Stimulated activated CD8-positive, alpha-beta memory T cell treated with anti-CD3 and anti-CD28 coated beads, Interleukin-15, amount 100 ng/mL, for 1 hour (primary cell): ENCODE data around the gene THAP10.

Source experiments
- DNase-seq: peaks from one replicate; pipeline ENCODE4 v3.0.0-alpha.2; 2020; ENCODE audit warnings: low read depth

THAP10 gene

DNA sequence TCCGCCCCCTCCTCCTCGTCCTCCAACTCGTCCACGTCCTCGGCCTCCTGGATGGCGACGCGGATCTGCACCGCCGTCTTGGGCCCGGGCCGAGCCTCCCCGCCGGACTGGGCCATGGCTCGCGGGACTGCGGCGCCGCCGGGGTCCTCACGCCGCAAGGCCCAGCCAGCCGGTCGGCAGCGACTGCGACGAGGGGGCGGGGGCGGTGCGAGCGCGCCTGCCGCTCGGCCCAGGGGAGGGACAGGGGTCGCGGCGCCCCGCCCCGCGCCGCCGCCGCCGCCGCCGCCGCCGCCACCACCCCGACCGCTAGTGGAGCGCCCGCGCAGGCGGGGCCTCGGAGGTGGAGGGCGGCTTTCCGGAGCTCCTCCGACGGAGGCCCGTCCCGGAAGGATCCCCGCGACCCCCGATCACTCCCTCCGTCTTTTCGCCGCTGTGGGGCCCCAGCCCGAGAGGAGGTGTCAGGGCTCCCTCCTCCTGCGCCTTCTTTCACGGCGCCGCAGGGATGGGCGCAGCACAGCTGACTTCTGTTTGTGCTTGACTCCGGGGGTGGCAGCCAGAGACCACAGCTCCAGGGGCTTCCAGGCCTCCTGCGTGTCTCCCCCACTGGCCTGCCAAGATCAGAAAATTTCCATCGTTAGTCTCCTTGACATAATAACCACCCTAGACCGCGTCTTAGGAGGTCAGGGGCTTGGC lies 38.1 kb downstream of the THAP10 start, which contains the start of gene LARP6:
Gene LARP6 (minus strand): TSS at position 185 of the 693 bp plus-strand sequence. CDS start 69 bp downstream, at position 116.
- no peak for DNase-seq

DNA sequence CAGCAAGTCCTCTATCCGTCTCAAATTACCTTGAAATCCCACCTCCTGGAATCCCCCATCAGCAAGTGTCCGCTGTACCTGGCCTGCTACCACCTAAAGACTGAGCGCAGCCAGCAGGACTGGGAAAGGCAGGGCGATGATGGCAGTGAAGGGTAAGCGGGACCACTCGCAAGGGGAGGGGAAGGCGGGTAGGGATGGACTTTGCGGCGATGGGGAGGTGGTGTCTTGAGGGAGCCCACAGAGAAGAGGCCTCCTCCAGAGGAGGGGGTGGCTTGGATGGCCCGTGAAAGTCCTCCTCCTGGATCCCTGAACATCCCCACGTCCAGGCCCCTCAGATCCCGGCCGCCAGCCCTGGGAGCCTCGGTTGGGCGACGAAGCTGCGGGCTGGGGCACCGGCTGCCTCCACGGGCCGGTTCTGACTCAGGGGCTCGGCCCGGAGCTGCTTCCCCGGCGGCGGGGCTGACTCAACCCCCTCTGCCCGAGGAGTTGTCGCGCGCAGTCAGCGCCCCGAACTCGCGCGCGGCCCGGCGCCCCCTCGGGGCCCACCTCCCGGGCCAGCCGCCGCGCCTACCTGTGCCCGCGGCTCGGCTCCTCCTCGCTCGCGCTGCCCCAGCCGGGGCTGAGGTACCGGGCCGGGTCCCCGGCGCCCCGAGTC lies 38.8 kb downstream of the THAP10 start:
- DNase-seq: no peak

DNA sequence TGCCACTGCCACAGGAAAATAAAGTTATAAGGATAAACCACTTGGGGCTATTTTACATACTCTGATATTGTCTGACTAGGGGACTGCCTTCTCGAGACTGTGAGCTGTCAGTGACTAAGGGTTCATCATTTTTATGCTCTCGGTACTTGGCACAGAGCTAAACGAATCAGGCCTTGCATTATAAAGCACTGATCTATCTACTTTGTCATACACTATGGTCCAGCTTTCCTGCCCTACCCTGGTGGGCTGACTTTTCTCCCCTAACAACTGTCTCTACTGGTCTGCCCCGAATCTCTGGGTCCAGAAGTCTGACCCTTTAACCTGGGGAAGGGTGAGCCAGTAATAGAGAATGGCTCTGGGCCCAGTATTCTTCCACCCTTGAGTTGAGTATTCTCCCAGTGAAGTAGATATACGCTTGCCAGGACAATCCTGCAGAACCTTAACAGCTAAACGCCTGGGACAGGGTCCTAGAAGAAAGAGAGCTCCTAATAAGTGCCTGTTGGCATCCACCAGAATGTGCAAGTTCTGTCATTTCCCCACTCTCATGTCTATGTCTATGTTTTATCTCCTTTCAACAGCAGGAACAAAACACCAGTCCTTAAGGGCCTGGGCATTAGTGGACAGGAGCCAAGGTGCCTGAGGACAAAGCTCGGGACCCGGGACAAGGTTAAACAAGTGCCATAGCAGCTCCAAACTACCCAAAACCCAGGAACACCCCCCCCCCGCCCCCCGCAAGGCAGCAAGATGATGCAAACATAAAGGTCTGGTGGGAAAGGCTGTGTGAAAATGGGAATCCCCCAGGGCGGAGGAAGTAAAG lies 39.5 kb downstream of the THAP10 start:
- DNase-seq: no peak

DNA sequence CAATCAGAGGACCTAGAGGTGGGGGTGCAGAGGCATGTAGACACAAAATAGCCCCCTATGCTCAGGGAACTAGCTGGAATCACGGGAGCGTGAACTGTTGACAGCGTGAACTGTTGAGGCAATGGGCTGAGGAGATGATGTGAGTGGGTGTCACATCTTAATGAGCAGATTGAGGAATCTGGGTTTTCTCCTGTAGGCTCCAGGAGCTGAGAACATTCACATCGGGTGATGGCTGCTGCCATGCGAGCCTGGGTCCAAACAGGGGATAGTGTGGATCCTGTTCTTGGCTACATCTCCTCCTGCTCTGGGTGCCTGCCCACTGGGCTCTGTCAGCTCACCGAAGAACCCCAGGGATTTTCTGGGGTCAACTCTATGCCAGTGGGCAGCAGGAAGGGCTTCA lies 40.3 kb downstream of the THAP10 start:
- DNase-seq: no peak

DNA sequence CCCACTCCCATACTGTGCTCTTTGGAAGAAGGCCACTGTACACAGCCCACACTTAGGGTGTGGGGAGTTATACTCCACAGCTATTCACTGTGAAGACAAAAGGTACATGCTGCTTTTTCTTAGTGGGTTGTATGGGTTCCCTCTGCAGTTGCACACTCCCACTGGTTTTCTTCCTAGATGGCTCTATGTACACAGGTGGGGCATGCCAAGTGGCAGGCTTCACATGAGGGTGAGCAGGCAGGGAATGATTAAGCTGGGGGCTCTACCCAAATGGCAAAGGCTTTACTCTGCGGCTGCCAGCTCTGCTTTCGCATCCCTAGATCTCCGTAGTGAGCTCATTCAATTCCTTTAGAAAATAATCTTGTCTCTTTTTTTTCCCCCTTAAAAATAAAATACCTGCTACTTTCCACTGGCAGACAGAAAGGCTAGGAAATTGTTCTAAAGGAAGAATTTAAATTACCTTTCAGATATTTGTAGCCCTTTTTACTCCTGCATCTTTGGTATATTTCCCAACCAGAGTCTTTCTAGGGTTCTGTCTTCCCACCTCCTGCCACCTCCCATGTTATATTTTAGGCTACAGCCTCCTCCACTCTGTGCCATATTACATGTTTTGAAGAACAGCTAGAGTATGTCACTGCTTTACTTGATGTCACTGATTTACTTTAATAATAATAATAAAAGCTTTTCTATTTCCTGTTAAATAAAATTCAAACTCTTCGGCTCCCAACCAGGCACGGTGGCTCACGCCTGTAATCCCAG lies 46.5 kb downstream of the THAP10 start:
- no peak for DNase-seq

DNA sequence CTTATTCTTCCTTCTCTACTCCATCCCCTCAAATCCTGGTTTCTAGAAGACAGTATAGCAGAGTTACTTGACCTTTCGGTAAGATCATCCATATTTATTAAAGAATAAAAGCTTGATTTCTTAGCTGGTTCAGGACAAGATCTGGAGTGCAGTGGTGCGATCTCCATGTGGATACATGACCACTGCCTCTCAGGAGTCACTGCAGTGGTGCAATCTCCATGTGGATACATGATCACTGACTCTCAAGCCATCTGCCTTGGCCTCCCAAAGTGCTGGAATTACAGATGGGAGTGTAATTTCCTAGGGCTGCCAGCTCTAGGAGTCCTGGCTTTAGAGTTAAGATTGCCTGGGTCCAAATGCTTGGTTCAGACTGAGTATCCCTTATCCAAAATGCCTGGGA lies 54.8 kb downstream of the THAP10 start:
- no peak for DNase-seq

DNA sequence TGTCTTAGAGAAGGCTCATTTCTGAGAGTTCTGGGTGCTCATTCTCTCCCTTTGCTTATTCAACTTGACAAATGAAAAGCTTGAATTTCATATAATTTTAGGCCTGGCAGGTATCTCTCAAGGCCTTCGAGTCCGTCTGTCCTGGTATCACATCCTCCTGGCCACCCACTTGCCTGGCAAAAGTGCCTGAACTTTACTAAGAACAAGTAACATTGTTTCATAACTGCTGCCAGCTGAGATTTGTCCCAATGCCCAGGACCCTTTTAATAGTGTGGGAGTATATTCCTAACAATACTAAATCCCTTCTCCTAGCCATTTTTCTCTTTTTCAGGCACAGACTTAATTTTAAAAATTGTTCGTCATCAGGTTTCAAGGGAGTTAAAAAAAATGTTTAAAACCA lies 56.4 kb downstream of the THAP10 start:
- DNase-seq: no peak

DNA sequence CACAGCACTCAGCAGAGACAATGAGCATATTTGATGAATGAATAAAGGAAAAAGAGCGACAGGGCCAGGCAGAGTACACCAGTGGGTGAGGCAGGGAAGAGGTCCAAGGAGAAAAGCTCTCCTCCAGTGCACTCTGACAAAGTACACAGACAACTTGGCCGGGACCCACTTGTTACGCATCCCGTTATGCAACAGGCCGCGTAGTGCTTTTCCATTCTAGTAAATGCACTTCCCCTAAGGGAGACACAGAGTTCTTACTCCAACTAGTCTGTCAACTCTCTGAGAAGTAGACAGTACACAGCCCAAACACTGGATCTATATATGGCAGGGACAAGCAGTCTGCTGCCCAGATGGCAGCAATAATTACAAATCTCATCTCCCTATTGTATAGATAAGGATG lies 56.8 kb downstream of the THAP10 start:
- DNase-seq: no peak

DNA sequence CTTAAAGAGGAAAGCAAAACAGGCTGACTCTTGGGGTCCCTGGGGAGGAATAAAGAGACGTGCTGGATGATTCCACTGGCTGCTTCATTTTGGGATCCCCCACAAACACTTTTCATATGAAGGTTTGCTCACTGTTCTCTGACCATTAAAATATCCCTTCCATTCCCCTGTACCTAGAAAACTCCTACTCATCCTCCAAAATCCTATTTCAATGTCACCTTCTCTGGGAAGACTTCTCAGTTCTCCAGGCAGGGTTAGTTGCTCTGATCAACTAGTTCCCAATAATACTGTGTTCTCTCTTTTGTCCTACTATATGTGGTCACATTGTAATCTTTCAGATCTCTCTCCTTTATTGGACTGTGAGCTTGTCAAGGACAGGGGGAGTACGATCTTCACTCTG lies 57.2 kb downstream of the THAP10 start:
- no peak for DNase-seq

DNA sequence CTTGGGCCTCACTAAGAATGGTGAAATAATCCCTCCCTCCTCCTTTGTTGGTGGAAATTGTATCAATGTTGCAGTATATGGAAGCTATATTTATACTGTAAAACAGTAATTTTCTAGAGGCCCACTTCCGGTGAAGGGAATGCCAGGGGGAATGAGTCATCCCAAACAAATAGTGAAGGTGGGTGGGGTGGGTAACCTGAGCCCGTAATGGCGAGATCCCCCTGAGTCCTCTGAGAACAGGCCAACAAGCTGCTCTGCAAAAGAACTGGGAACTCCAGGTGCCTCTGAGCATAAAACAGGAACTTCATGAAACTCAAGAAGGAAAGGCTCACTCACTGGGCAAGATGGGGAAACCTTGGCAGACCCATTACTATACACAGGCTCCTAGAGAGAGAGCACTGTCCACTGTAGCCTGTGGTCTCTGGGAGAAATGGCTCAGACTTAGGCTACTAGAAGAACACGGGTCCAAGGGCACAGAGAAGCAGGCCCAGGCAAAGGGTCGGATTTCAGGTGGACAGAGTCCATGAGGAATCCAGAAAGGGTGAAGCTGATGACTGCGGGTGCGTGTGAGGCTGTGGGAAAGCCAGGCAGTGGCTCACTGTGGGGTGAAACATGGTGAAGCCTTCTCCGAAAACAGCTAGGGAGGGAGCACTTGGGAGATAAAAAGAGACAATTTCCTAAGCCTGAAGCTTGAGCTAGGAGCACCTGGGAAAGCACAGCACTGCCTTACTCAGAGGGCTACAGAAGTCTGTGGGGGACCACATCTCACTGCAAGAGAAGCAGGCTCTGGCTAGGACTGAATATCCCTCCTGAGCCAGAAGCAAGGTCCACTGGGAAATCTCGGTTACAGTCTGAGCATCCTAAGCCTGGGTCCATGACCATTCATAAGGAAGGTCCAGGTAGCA lies 58.1 kb downstream of the THAP10 start:
- no peak for DNase-seq

DNA sequence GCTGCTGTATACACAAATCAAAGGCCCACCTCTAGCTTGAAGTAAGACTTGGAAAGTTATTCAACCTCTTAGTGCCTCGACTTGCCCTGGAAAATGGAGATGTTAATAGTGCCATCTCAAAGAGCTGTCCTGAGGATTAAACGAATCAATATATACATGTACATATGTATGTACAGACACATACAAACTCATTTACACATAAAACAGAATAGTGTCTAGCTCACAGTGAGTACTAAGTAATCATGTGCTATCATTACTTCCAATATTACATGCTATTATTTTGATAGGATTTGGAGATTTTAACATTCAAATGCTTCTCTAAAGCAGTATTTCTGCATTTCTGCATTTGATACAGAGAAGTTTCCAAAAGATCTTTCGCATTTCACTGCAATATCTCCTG lies 58.8 kb downstream of the THAP10 start:
- DNase-seq: no peak

DNA sequence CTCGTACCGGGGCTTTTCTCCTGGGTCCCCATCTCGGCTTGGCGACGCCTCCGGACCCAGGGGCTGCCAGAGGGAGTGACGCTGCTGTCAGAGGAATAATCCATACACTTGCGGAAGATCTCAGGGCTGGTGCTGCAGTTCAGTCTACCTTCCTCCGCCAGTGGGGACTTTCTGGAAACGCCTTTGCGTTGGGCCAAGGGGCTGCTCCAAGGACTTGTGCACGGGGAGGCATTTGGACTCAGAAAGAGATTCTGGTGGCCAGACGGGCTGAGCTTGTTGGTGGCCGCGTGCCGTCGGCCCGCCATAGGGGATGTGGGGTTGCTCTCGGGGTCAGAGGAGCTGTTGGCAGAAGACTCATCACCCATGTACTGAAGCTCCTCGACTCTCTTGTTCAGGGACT lies 60.1 kb downstream of the THAP10 start:
- DNase-seq: no peak
